HEK293 (cell line): Measurements from ENCODE around the gene FUT3.

Source experiments
- CTCF ChIA-PET: fragments of 350-600 bp; formaldehyde crosslinking; extraction: SDS; loops from one replicate; lab custom pipeline; 2021; ENCODE audit warnings: antibody characterized with exemption; lab: Yijun Ruan, JAX
- POLR2A ChIA-PET: fragments of 300-600 bp; formaldehyde crosslinking; extraction: SDS; loops from one replicate; lab custom pipeline; 2020; ENCODE audit warnings: antibody characterized with exemption, inconsistent platforms; lab: Yijun Ruan, JAX
- H3K27ac ChIP-seq: fragments of 200-500 bp; sonication (Bioruptor generic); 2 replicates; pipeline ENCODE4 v1.5.1; 2014; ENCODE audit warnings: low read depth, low read length, control low read depth, inconsistent platforms; ENCODE audit errors: extremely low read depth
- H3K36me3 ChIP-seq, 2 experiments: fragments of 200-500 bp in 1 of 2; sonication (Bioruptor generic) in 1 of 2; 1 replicate in 1 of 2; 2 replicates in 1 of 2; pipeline ENCODE4 v1.5.1; 2014 to 2017; ENCODE audit warnings: inconsistent platforms in 2 of 2, low read length in 2 of 2; ENCODE audit not compliant: control insufficient read depth in 2 of 2, insufficient read depth in 1 of 2
- H3K4me1 ChIP-seq: fragments of 200-500 bp; sonication (Bioruptor generic); 2 replicates; pipeline ENCODE4 v1.5.1; 2014; ENCODE audit warnings: mild to moderate bottlenecking, low read length, inconsistent platforms; ENCODE audit not compliant: control insufficient read depth, insufficient read depth
- H3K4me3 ChIP-seq: 2 replicates; pipeline ENCODE4 v1.5.1; 2011; ENCODE audit warnings: low read depth, mild to moderate bottlenecking, control low read depth, low read length, moderate library complexity
- H3K9me3 ChIP-seq: fragments of 200-500 bp; sonication (Bioruptor generic); 2 replicates; pipeline ENCODE4 v1.5.1; 2014; ENCODE audit warnings: low read depth, low read length, inconsistent platforms; ENCODE audit not compliant: control insufficient read depth, insufficient read depth
- GLIS1 ChIP-seq: fragments of 450-650 bp; formaldehyde crosslinking; IDR thresholded peaks from 2 replicates; pipeline ENCODE4 v1.5.1; 2016; ENCODE audit warnings: missing biosample characterization, missing genetic modification characterization
- HIC1 ChIP-seq: fragments of 450-650 bp; formaldehyde crosslinking; IDR thresholded peaks from 2 replicates; pipeline ENCODE4 v1.5.1; 2016; ENCODE audit warnings: missing biosample characterization, missing genetic modification characterization
- HOXC10 ChIP-seq: sonication (generic); formaldehyde crosslinking; IDR thresholded peaks from 2 replicates; pipeline ENCODE4 v1.8.1; 2023; ENCODE audit warnings: mild to moderate bottlenecking, missing genetic modification reagents
- SCRT2 ChIP-seq: fragments of 450-650 bp; formaldehyde crosslinking; IDR thresholded peaks from 2 replicates; pipeline ENCODE4 v1.5.1; 2016; ENCODE audit warnings: missing biosample characterization, missing genetic modification characterization
- TCF7L2 ChIP-seq: IDR thresholded peaks from 2 replicates; pipeline ENCODE4 v1.6.1; 2011; ENCODE audit warnings: low read depth, mild to moderate bottlenecking, inconsistent platforms, low read length, moderate library complexity, borderline replicate concordance
- WT1 ChIP-seq: fragments of 450-650 bp; formaldehyde crosslinking; IDR thresholded peaks from 2 replicates; pipeline ENCODE4 v1.5.1; 2016; ENCODE audit warnings: missing biosample characterization, missing genetic modification characterization
- YY1 ChIP-seq: fragments of 450-650 bp; formaldehyde crosslinking; IDR thresholded peaks from 2 replicates; pipeline ENCODE4 v1.5.1; 2018; ENCODE audit warnings: missing biosample characterization, missing genetic modification characterization
- ZFHX2 ChIP-seq: fragments of 450-650 bp; formaldehyde crosslinking; conservative IDR thresholded peaks from 2 replicates; pipeline ENCODE4 v1.5.1; 2016; ENCODE audit warnings: missing biosample characterization, missing genetic modification characterization
- ZNF146 ChIP-seq: fragments of 450-650 bp; formaldehyde crosslinking; IDR thresholded peaks from 2 replicates; pipeline ENCODE4 v1.5.1; 2016; ENCODE audit warnings: missing biosample characterization, missing genetic modification characterization
- ZNF155 ChIP-seq: fragments of 450-650 bp; formaldehyde crosslinking; IDR thresholded peaks from 2 replicates; pipeline ENCODE4 v1.5.1; 2016; ENCODE audit warnings: missing biosample characterization, missing genetic modification characterization
- ZNF274 ChIP-seq, 2 experiments: fragments of 200-500 bp in 1 of 2; fragments of 450-650 bp in 1 of 2; sonication (Bioruptor generic) in 1 of 2; formaldehyde crosslinking in 1 of 2; IDR thresholded peaks; 2 replicates each; pipeline versions ENCODE4 v1.5.1 to v1.6.1; 2014 to 2016; ENCODE audit warnings: borderline replicate concordance in 1 of 2, inconsistent platforms in 1 of 2, low read length in 1 of 2, missing biosample characterization in 1 of 2, missing genetic modification characterization in 1 of 2
- ZNF354C ChIP-seq: fragments of 450-650 bp; formaldehyde crosslinking; IDR thresholded peaks from 2 replicates; pipeline ENCODE4 v1.5.1; 2016; ENCODE audit warnings: missing biosample characterization, missing genetic modification characterization, low read depth, borderline replicate concordance
- ZNF433 ChIP-seq: fragments of 450-650 bp; formaldehyde crosslinking; IDR thresholded peaks from 2 replicates; pipeline ENCODE4 v1.5.1; 2016; ENCODE audit warnings: missing biosample characterization, missing genetic modification characterization, low read depth
- ZNF510 ChIP-seq: fragments of 450-650 bp; formaldehyde crosslinking; IDR thresholded peaks from 2 replicates; pipeline ENCODE4 v1.5.1; 2018; ENCODE audit warnings: mild to moderate bottlenecking, missing genetic modification characterization, missing biosample characterization; ENCODE audit not compliant: insufficient replicate concordance
- ZNF521 ChIP-seq: fragments of 450-650 bp; formaldehyde crosslinking; IDR thresholded peaks from 2 replicates; pipeline ENCODE4 v1.5.1; 2017; ENCODE audit warnings: missing biosample characterization, mild to moderate bottlenecking, missing genetic modification characterization
- ZNF561 ChIP-seq: fragments of 450-650 bp; IDR thresholded peaks from 2 replicates; pipeline ENCODE4 v1.5.1; 2018; ENCODE audit warnings: missing biosample characterization, missing genetic modification characterization, borderline replicate concordance
- ZNF580 ChIP-seq: fragments of 450-650 bp; formaldehyde crosslinking; IDR thresholded peaks from 2 replicates; pipeline ENCODE4 v1.5.1; 2016; ENCODE audit warnings: missing biosample characterization, missing genetic modification characterization
- ZNF623 ChIP-seq: fragments of 450-650 bp; formaldehyde crosslinking; IDR thresholded peaks from 2 replicates; pipeline ENCODE4 v1.5.1; 2016; ENCODE audit warnings: missing biosample characterization, missing genetic modification characterization
- ZNF664 ChIP-seq: fragments of 450-650 bp; formaldehyde crosslinking; IDR thresholded peaks from 2 replicates; pipeline ENCODE4 v1.5.1; 2016; ENCODE audit warnings: missing biosample characterization, missing genetic modification characterization
- ZNF704 ChIP-seq: fragments of 450-650 bp; formaldehyde crosslinking; IDR thresholded peaks from 2 replicates; pipeline ENCODE4 v1.5.1; 2016; ENCODE audit warnings: missing biosample characterization, missing genetic modification characterization
- ZNF776 ChIP-seq: fragments of 450-650 bp; formaldehyde crosslinking; IDR thresholded peaks from 2 replicates; pipeline ENCODE4 v1.5.0; 2017; ENCODE audit warnings: missing biosample characterization, missing genetic modification characterization, borderline replicate concordance
- ZNF837 ChIP-seq: fragments of 450-650 bp; formaldehyde crosslinking; IDR thresholded peaks from 2 replicates; pipeline ENCODE4 v1.5.1; 2016; ENCODE audit warnings: missing biosample characterization, missing genetic modification characterization
- ZSCAN4 ChIP-seq: fragments of 450-650 bp; formaldehyde crosslinking; IDR thresholded peaks from 2 replicates; pipeline ENCODE4 v1.5.1; 2017; ENCODE audit warnings: missing biosample characterization, missing genetic modification characterization
- TF ChIP-seq, protein P1 (sequence below): fragments of 450-650 bp; formaldehyde crosslinking; IDR thresholded peaks from 2 replicates; pipeline ENCODE4 v1.5.1; 2016; ENCODE audit warnings: missing biosample characterization, missing genetic modification characterization, borderline replicate concordance
- TF ChIP-seq, protein P2 (sequence below): fragments of 450-650 bp; formaldehyde crosslinking; IDR thresholded peaks from 2 replicates; pipeline ENCODE4 v1.5.1; 2016; ENCODE audit warnings: missing biosample characterization, missing genetic modification characterization
- TF ChIP-seq, protein P3 (sequence below): fragments of 450-650 bp; formaldehyde crosslinking; IDR thresholded peaks from 2 replicates; pipeline ENCODE4 v1.5.1; 2016; ENCODE audit warnings: missing biosample characterization, missing genetic modification characterization

FUT3 gene

DNA sequence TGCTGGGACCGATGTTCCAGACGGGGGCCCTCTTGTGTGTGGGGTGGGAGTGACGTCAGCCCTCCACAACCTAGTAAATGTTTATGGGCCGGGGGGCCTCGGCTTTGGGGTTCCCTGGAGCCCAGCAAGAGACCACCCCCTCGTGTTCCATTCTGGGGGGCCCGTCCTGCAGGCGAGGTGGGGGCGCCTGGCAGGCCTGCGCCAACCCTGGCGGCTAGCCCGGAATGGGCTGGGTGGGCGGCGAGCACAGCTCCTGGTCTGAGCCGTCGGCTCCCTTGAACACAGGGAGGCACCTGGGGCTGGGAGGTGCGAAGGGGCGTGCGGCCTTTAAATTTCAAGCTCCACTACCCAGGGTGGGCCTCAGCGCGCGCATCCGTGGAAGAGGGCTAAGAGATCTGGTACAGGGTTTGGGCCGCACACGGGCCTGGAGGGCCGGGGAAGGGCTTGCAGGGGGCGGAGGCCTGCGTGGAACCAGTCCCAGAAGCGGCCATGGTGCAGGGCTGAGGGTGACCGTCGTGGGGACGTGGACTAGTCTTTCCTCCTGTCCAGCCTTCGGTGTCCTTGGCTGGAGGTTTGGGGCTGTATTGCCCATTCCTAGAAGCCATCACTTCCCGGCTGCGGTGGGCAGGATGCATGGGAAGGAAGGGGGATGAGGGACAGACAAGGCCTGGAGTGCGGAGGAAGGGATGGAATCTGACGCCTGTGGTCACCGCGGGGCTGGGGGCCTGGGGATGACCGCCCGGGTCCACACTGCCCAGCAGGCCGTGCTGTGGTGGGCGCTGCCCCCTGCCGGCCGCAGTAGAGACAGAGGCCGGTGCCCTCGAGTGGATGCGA is 40.9 kb upstream of the FUT3 start:
- Histone ChIP-seq H3K4me3 (no peak overlapping the region), H3K9me3 (no peaks in the 10 kb centered on the region), H3K36me3 (peaks cover 0 to 27% of the 10 kb centered on the region in 2 experiments; a peak in 1 of 3 replicates), H3K27ac (no peak overlapping the region), H3K4me1 (no peaks in the 10 kb centered on the region; the same call in 1 of the 2 replicates)
- POLR2A ChIA-PET: interaction anchor here (2.3 to 3.8 kb wide), 3 partner anchors 11 to 88 kb away, joined by 10 to 25 read pairs (median 19); partner anchors contain the start of genes NDUFA11 and VMAC
- CTCF ChIA-PET: interaction anchor here (0.6 to 5.3 kb wide), 11 partner anchors 9 to 117 kb away, joined by 3 to 65 read pairs (median 4); partner anchors contain the start of gene NRTN
- TF ChIP-seq TCF7L2: no peak
- TF ChIP-seq ZFHX2 (tag by site-specific recombination): peak; percentile 52
- no peak for TF ChIP-seq ZNF274 (IDR thresholded peaks at IDR 0.05; ENCODE audit: low read length)
- no peak for TF ChIP-seq ZNF274 (tag by site-specific recombination; IDR thresholded peaks at IDR 0.05; ENCODE audit: borderline replicate concordance)
- no peak for TF ChIP-seq ZNF776
- TF ChIP-seq ZNF146 (tag by site-specific recombination): no peak
- TF ChIP-seq, protein P1, sequence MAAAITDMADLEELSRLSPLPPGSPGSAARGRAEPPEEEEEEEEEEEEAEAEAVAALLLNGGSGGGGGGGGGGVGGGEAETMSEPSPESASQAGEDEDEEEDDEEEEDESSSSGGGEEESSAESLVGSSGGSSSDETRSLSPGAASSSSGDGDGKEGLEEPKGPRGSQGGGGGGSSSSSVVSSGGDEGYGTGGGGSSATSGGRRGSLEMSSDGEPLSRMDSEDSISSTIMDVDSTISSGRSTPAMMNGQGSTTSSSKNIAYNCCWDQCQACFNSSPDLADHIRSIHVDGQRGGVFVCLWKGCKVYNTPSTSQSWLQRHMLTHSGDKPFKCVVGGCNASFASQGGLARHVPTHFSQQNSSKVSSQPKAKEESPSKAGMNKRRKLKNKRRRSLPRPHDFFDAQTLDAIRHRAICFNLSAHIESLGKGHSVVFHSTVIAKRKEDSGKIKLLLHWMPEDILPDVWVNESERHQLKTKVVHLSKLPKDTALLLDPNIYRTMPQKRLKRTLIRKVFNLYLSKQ (tag by site-specific recombination): no peak
- no peak for TF ChIP-seq ZNF580 (tag by site-specific recombination)
- TF ChIP-seq ZNF837: no peak
- TF ChIP-seq ZSCAN4: no peak
- no peak for TF ChIP-seq SCRT2 (tag by site-specific recombination)
- no peak for TF ChIP-seq HIC1
- no peak for TF ChIP-seq ZNF433
- TF ChIP-seq ZNF155: no peak
- no peak for TF ChIP-seq ZNF354C (tag by site-specific recombination)
- TF ChIP-seq ZNF664 (tag by site-specific recombination): no peak
- no peak for TF ChIP-seq HOXC10 (CRISPR knock-in tag)
- TF ChIP-seq ZNF704 (tag by site-specific recombination): no peak
- TF ChIP-seq, protein P2, sequence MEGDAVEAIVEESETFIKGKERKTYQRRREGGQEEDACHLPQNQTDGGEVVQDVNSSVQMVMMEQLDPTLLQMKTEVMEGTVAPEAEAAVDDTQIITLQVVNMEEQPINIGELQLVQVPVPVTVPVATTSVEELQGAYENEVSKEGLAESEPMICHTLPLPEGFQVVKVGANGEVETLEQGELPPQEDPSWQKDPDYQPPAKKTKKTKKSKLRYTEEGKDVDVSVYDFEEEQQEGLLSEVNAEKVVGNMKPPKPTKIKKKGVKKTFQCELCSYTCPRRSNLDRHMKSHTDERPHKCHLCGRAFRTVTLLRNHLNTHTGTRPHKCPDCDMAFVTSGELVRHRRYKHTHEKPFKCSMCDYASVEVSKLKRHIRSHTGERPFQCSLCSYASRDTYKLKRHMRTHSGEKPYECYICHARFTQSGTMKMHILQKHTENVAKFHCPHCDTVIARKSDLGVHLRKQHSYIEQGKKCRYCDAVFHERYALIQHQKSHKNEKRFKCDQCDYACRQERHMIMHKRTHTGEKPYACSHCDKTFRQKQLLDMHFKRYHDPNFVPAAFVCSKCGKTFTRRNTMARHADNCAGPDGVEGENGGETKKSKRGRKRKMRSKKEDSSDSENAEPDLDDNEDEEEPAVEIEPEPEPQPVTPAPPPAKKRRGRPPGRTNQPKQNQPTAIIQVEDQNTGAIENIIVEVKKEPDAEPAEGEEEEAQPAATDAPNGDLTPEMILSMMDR (tag by site-specific recombination): peak; percentile 91
- TF ChIP-seq, protein P3, sequence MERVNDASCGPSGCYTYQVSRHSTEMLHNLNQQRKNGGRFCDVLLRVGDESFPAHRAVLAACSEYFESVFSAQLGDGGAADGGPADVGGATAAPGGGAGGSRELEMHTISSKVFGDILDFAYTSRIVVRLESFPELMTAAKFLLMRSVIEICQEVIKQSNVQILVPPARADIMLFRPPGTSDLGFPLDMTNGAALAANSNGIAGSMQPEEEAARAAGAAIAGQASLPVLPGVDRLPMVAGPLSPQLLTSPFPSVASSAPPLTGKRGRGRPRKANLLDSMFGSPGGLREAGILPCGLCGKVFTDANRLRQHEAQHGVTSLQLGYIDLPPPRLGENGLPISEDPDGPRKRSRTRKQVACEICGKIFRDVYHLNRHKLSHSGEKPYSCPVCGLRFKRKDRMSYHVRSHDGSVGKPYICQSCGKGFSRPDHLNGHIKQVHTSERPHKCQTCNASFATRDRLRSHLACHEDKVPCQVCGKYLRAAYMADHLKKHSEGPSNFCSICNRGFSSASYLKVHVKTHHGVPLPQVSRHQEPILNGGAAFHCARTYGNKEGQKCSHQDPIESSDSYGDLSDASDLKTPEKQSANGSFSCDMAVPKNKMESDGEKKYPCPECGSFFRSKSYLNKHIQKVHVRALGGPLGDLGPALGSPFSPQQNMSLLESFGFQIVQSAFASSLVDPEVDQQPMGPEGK (tag by site-specific recombination): no peak; the same call in 1 of the 2 replicates
- TF ChIP-seq ZNF521 (tag by site-specific recombination): no peak
- no peak for TF ChIP-seq YY1 (tag by site-specific recombination)
- TF ChIP-seq ZNF510 (tag by site-specific recombination): no peak
- 0 out of 2 replicates have a peak, but pooled peaks have one; percentile 32 for TF ChIP-seq ZNF561
- TF ChIP-seq WT1 (tag by site-specific recombination): no peak
- no peak for TF ChIP-seq ZNF623 (tag by site-specific recombination)
- peak; percentile 90 for TF ChIP-seq GLIS1 (tag by site-specific recombination)
